Measurements from ENCODE around the gene ADGRE3.
A peak's percentile ranks its signal among the peaks of the same experiment; 100 is the strongest.

The ADGRE3 gene

GRCh38 chr19:14674764-14675163 lies at the start of gene ADGRE3:
ADGRE3 (minus strand) TSS chr19:14674844; CDS start chr19:14674770, 74 bp downstream.
- DNase-seq (ENCODE audit: low read depth, low spot score): no peak

GRCh38 chr19:14722127-14722526 lies 47.5 kb upstream of the ADGRE3 start:
- no peak for DNase-seq (ENCODE audit: low read depth, low spot score)

- no peak for DNase-seq (ENCODE audit: low read depth, low spot score)
These were observed 44.5 kb upstream of the ADGRE3 start for GRCh38 chr19:14719162-14719561.

GRCh38 chr19:14718522-14719116 lies 44.0 kb upstream of the ADGRE3 start:
- DNase-seq (ENCODE audit: low read depth, low spot score): no peak

GRCh38 chr19:14715841-14716240 lies 41.2 kb upstream of the ADGRE3 start:
- no peak for DNase-seq (ENCODE audit: low read depth, low spot score)

GRCh38 chr19:14704450-14704849 lies 29.8 kb upstream of the ADGRE3 start:
- no peak for DNase-seq (ENCODE audit: low read depth, low spot score)

GRCh38 chr19:14703833-14704232 lies 29.2 kb upstream of the ADGRE3 start:
- no peak for DNase-seq (ENCODE audit: low read depth, low spot score)

GRCh38 chr19:14700711-14701375 lies 26.2 kb upstream of the ADGRE3 start:
- DNase-seq (ENCODE audit: low read depth, low spot score): no peak

GRCh38 chr19:14699641-14700040 lies 25.0 kb upstream of the ADGRE3 start:
- peak; percentile 61 for DNase-seq (ENCODE audit: low read depth, low spot score)

GRCh38 chr19:14695471-14695870 lies 20.8 kb upstream of the ADGRE3 start:
- no peak for DNase-seq (ENCODE audit: low read depth, low spot score)

GRCh38 chr19:14694641-14695266 lies 20.1 kb upstream of the ADGRE3 start:
- DNase-seq (ENCODE audit: low read depth, low spot score): no peak

- peak; percentile 65 for DNase-seq (ENCODE audit: low read depth, low spot score)
These were observed 15.2 kb upstream of the ADGRE3 start, which contains the start of gene ZNF333 for GRCh38 chr19:14689598-14690503. ZNF333 (plus strand) TSS chr19:14690048; CDS start chr19:14693492, 3,444 bp downstream.

GRCh38 chr19:14686411-14686810 lies 11.8 kb upstream of the ADGRE3 start:
- DNase-seq (ENCODE audit: low read depth, low spot score): no peak

GRCh38 chr19:14683439-14683838 lies 8.8 kb upstream of the ADGRE3 start:
- DNase-seq (ENCODE audit: low read depth, low spot score): no peak

GRCh38 chr19:14682084-14682483 lies 7.4 kb upstream of the ADGRE3 start:
- no peak for DNase-seq (ENCODE audit: low read depth, low spot score)

GRCh38 chr19:14678199-14678598 lies 3.6 kb upstream of the ADGRE3 start:
- no peak for DNase-seq (ENCODE audit: low read depth, low spot score)

- no peak for DNase-seq (ENCODE audit: low read depth, low spot score)
These were observed 2.8 kb upstream of the ADGRE3 start for GRCh38 chr19:14677464-14677863.

- no peak for DNase-seq (ENCODE audit: low read depth, low spot score)
These were observed 2.1 kb upstream of the ADGRE3 start for GRCh38 chr19:14676762-14677161.

GRCh38 chr19:14673088-14673487 lies 1.6 kb downstream of the ADGRE3 start:
- no peak for DNase-seq (ENCODE audit: low read depth, low spot score)

GRCh38 chr19:14672188-14672872 lies 2.3 kb downstream of the ADGRE3 start:
- no peak for DNase-seq (ENCODE audit: low read depth, low spot score)

GRCh38 chr19:14670408-14670807 lies 4.2 kb downstream of the ADGRE3 start:
- DNase-seq (ENCODE audit: low read depth, low spot score): no peak
